GM19468 (cell line): Measurements from ENCODE around the gene ATOSB.

Experiments used
- ATAC-seq: cut with Tn5 transposase; IDR thresholded peaks from one replicate; pipeline ENCODE4 v1.9.1; 2021; ENCODE audit warnings: mild to moderate bottlenecking, moderate library complexity, moderate number of reproducible peaks; ENCODE audit not compliant: unreplicated experiment; ENCODE audit errors: extremely low read depth

ATOSB gene

GRCh38 chr9:35059438-35059837, 56.2 kb downstream of the ATOSB start:
- no peak for ATAC-seq

GRCh38 chr9:35057271-35057620, 58.4 kb downstream of the ATOSB start:
- no peak for ATAC-seq

GRCh38 chr9:35056571-35057270, 58.9 kb downstream of the ATOSB start:
- ATAC-seq, result no peak

- no peak for ATAC-seq
Observed at GRCh38 chr9:35054871-35055644, 60.6 kb downstream of the ATOSB start.

- no peak for ATAC-seq
Observed at GRCh38 chr9:35054185-35054835, 61.4 kb downstream of the ATOSB start.
